ENCODE measurements around the gene TRPM3. TPM values are rescaled to one million over a fixed set of nuclear protein-coding genes. Genes with fewer than 3 reads are reported as not detected.

TRPM3 gene
- total RNA-seq, 6 donors from 2014 or later, result 0.10 to 1.0 (median 0.17) TPM; not detected in 1

DNA sequence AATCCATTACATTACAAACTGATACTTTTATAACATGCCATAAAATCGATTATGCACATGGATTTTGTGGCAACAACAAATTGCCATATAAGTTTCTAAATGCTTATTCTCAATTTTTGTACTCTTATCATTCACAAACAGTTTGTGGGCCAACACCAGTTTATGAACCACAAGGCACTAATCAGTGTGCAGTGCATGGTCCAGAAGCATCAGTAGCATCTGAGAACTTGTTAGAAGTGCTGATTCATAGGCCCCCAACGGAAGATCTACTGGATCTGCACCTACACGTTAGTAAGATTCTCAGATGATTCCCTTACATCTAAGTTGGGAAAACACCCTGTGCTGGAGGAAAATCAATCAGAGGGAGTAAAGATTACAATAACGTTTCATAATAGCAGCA is 242.8 kb downstream of the TRPM3 start:
- Histone ChIP-seq H3K27me3 (no peaks in the 10 kb centered on the region), H3K4me3 (no peak overlapping the region), H3K4me1 (no peaks in the 10 kb centered on the region), H3K9me3 (no peaks in the 10 kb centered on the region), H3K27ac (no peak overlapping the region), H3K36me3 (no peaks in the 10 kb centered on the region)
- no peak for DNase-seq
- 57 to 71% methylated on average over 4 of the region's 4 CpGs for WGBS, 2 donors
- TF ChIP-seq, protein P1, sequence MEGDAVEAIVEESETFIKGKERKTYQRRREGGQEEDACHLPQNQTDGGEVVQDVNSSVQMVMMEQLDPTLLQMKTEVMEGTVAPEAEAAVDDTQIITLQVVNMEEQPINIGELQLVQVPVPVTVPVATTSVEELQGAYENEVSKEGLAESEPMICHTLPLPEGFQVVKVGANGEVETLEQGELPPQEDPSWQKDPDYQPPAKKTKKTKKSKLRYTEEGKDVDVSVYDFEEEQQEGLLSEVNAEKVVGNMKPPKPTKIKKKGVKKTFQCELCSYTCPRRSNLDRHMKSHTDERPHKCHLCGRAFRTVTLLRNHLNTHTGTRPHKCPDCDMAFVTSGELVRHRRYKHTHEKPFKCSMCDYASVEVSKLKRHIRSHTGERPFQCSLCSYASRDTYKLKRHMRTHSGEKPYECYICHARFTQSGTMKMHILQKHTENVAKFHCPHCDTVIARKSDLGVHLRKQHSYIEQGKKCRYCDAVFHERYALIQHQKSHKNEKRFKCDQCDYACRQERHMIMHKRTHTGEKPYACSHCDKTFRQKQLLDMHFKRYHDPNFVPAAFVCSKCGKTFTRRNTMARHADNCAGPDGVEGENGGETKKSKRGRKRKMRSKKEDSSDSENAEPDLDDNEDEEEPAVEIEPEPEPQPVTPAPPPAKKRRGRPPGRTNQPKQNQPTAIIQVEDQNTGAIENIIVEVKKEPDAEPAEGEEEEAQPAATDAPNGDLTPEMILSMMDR (IDR thresholded peaks at IDR 0.05), result no peak
- TF ChIP-seq POLR2AphosphoS5 (IDR thresholded peaks at IDR 0.05), result no peak
- TF ChIP-seq EP300 (IDR thresholded peaks at IDR 0.05), result no peak
- TF ChIP-seq POLR2A (IDR thresholded peaks at IDR 0.05), result no peak
- ATAC-seq (ENCODE audit: low FRiP score in 2 of 2), result no peak

- ATAC-seq (ENCODE audit: low FRiP score in 2 of 2) (no peak), DNase-seq (no peak)
- WGBS, 2 donors, result 63 to 78% methylated on average over 1 of the region's 1 CpG
- no peaks in the 10 kb centered on the region for H3K9me3 ChIP-seq
- no peak overlapping the region for H3K27ac ChIP-seq
- H3K27me3 ChIP-seq, result no peaks in the 10 kb centered on the region
- no peak for TF ChIP-seq POLR2A (IDR thresholded peaks at IDR 0.05)
- TF ChIP-seq, protein P1 (IDR thresholded peaks at IDR 0.05), result no peak
- TF ChIP-seq POLR2AphosphoS5 (IDR thresholded peaks at IDR 0.05), result no peak
- no peak for TF ChIP-seq EP300 (IDR thresholded peaks at IDR 0.05)
- no peaks in the 10 kb centered on the region for H3K36me3 ChIP-seq
- H3K4me3 ChIP-seq, result no peak overlapping the region
- H3K4me1 ChIP-seq, result no peaks in the 10 kb centered on the region
Measured at GRCh38 chr9:70874451-70874850, 247.0 kb downstream of the TRPM3 start.

GRCh38 chr9:70873506-70873905 is 247.9 kb downstream of the TRPM3 start:
- TF ChIP-seq POLR2A (IDR thresholded peaks at IDR 0.05) (no peak), EP300 (IDR thresholded peaks at IDR 0.05) (no peak), POLR2AphosphoS5 (IDR thresholded peaks at IDR 0.05) (no peak)
- TF ChIP-seq, protein P1 (IDR thresholded peaks at IDR 0.05), result no peak
- Histone ChIP-seq H3K27me3 (no peaks in the 10 kb centered on the region), H3K27ac (no peak overlapping the region), H3K4me1 (no peaks in the 10 kb centered on the region), H3K9me3 (no peaks in the 10 kb centered on the region), H3K4me3 (no peak overlapping the region), H3K36me3 (no peaks in the 10 kb centered on the region)
- WGBS, 2 donors, result 75 to 76% methylated on average over 2 of the region's 2 CpGs
- DNase-seq, result no peak
- ATAC-seq (ENCODE audit: low FRiP score in 2 of 2), result no peak

DNA sequence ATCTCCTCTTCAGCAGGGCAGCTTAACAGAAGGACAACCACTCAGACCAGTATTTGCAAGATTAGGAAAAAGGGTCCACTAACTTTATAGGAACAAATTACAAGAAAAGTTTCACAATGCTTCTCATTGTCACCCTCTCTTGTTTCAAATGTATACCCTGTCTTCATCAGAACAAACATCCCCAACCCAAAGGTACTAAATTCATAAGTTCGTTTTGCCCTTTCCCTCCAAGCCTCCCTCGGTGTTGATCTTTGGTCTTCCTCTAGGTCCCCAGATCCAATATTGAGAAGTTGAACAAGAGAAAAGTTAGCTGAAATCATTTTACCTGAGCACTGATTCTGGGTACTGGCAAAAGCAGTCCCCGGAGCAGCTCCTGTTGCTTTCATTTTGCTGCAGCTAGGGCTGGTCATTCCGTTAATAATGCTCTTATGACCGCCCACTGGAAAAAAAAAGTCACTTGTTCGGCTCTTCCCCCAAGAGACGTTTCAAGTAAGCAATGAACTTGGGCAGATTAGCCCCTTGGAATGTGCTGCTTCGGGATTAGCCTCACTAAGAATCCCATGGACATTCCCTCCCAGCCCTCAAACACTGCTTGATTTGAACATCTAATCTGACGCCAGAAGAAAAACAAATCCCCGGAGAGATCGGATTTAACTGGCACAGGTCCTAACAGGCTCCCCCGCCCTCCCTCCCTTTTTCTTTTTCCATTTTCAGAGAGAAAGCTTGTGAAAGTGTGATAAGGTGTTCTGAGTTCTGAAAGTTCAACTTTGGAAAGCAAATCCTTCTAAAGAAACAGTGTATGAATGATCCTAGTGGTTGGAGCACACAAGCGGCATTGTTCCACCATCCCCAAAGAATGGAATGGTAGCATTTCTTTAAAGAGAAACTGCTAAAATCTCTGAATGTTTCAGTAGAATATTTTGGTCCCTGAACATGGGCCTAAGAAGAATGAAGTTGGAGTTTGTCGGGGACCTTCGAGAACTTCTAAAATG is 252.5 kb downstream of the TRPM3 start:
- no peaks in the 10 kb centered on the region for H3K36me3 ChIP-seq
- DNase-seq (no peak), ATAC-seq (ENCODE audit: low FRiP score in 2 of 2) (peak in 1 of 2 donors; percentile 58)
- no peaks in the 10 kb centered on the region for H3K27me3 ChIP-seq
- peak overlapping the region in 3 of 4 donors; percentile 25 to 42 (median 40) for H3K4me3 ChIP-seq
- WGBS, 2 donors, result 56 to 61% methylated on average over 13 to 15 of the region's 15 CpGs
- H3K27ac ChIP-seq, result no peak overlapping the region
- H3K9me3 ChIP-seq, result no peaks in the 10 kb centered on the region
- no peaks in the 10 kb centered on the region for H3K4me1 ChIP-seq
- TF ChIP-seq, protein P1 (IDR thresholded peaks at IDR 0.05), result no peak
- no peak for TF ChIP-seq POLR2A (IDR thresholded peaks at IDR 0.05)
- TF ChIP-seq POLR2AphosphoS5 (IDR thresholded peaks at IDR 0.05), result no peak
